K562 (cell line): ENCODE data around the gene TPCN1. TPM values are rescaled to one million over a fixed set of nuclear protein-coding genes. Genes with fewer than 3 reads are reported as not detected.
A peak's percentile ranks its signal among the peaks of the same experiment; 100 is the strongest.

Experiments
- ATAC-seq: fragments of 200-7000 bp; cut with Tn5 transposase; 3 replicates; pipeline ENCODE4 v1.9.1; 2020; ENCODE audit warnings: moderate library complexity
- BruUV-seq: library from RNA; stranded (reverse); fragments of 400-500 nt; replicated peaks from 2 replicates; lab custom pipeline; 2021; lab: Mats Ljungman, UMichigan
- CTCF ChIA-PET: fragments of 300-600 bp; formaldehyde crosslinking; extraction: SDS; loops from one replicate; lab custom pipeline; 2021; ENCODE audit warnings: low intra/inter-chr PET ratio; lab: Yijun Ruan, JAX
- POLR2A ChIA-PET: fragments of 300-600, 350-650 bp; sonication (Branson Sonifier 250); formaldehyde crosslinking; extraction: SDS; loops from one replicate; lab custom pipeline; 2021; ENCODE audit warnings: antibody characterized with exemption, inconsistent platforms; lab: Yijun Ruan, JAX
- DNase-seq, 4 experiments: peaks; one replicate each; pipeline versions ENCODE4 v3.0.0 to v3.0.0-alpha.2; 2011 to 2018; ENCODE audit warnings: low spot score in 3 of 4, mixed read lengths in 3 of 4; ENCODE audit errors: extremely low read depth in 1 of 4
- FAIRE-seq: peaks from 2 replicates; lab custom pipeline; 2011; peaks lifted over from hg19 to GRCh38; lab: Jason Lieb, UNC
- H2AFZ ChIP-seq: 2 replicates; pipeline ENCODE4 v1.6.0; 2011; ENCODE audit warnings: low read depth, low read length, control low read depth, inconsistent platforms
- H3K27ac ChIP-seq: fragments of 200-600 bp; 3 replicates; pipeline ENCODE4 v1.8.0; 2011; ENCODE audit warnings: low read depth, mild to moderate bottlenecking, control low read depth, inconsistent platforms, low read length, moderate library complexity, mixed read lengths; ENCODE audit errors: extremely low read depth
- H3K27me3 ChIP-seq, 2 experiments: fragments of 300-600 bp in 1 of 2; 2 replicates in 1 of 2; 3 replicates in 1 of 2; pipeline versions ENCODE4 v1.6.0 to v1.8.0; 2011; ENCODE audit warnings: inconsistent platforms in 2 of 2, low read length in 2 of 2, mild to moderate bottlenecking in 1 of 2, mixed read lengths in 1 of 2, moderate library complexity in 1 of 2; ENCODE audit not compliant: control insufficient read depth in 2 of 2, insufficient read depth in 2 of 2
- H3K36me3 ChIP-seq: fragments of 300-600 bp; 3 replicates; pipeline ENCODE4 v1.8.0; 2011; ENCODE audit warnings: mild to moderate bottlenecking, low read length, inconsistent platforms; ENCODE audit not compliant: control insufficient read depth, insufficient read depth
- H3K4me1 ChIP-seq, 2 experiments: fragments of 200-600 bp in 1 of 2; replicated peaks in 1 of 2; 2 replicates in 1 of 2; 3 replicates in 1 of 2; pipeline versions ENCODE4 v1.5.1 to v1.8.0; 2011; ENCODE audit warnings: inconsistent platforms in 2 of 2, low read length in 2 of 2, mild to moderate bottlenecking in 1 of 2, mixed read lengths in 1 of 2, moderate library complexity in 1 of 2; ENCODE audit not compliant: control insufficient read depth in 2 of 2, insufficient read depth in 2 of 2
- H3K4me2 ChIP-seq: 2 replicates; pipeline ENCODE4 v1.6.1; 2011; ENCODE audit warnings: low read length, control low read depth, inconsistent platforms, mixed read lengths; ENCODE audit not compliant: insufficient read depth
- H3K4me3 ChIP-seq: fragments of 200-600 bp; sonication (generic), shearing (Covaris generic); 2 replicates; pipeline ENCODE4 v1.5.1; 2016; ENCODE audit warnings: control low read depth, inconsistent platforms
- H3K79me2 ChIP-seq: fragments of 200-600 bp; 3 replicates; pipeline ENCODE4 v1.8.0; 2011; ENCODE audit warnings: low read length, inconsistent platforms; ENCODE audit not compliant: control insufficient read depth, insufficient read depth
- H3K9ac ChIP-seq, 2 experiments: 2 replicates each; pipeline versions ENCODE4 v1.6.0 to v1.6.1; 2011; ENCODE audit warnings: low read depth in 2 of 2, low read length in 2 of 2, control low read depth in 1 of 2, inconsistent platforms in 1 of 2, mild to moderate bottlenecking in 1 of 2, mixed read lengths in 1 of 2; ENCODE audit not compliant: insufficient read depth in 1 of 2
- H3K9me1 ChIP-seq: one replicate; pipeline ENCODE4 v1.6.0; 2011; ENCODE audit warnings: inconsistent platforms, mild to moderate bottlenecking, low read length, moderate library complexity; ENCODE audit not compliant: control insufficient read depth, insufficient read depth
- H3K9me3 ChIP-seq: replicated peaks from 2 replicates; pipeline ENCODE4 v1.5.1; 2011; ENCODE audit warnings: low read depth, low read length, inconsistent platforms; ENCODE audit not compliant: control insufficient read depth, insufficient read depth
- H4K20me1 ChIP-seq: replicated peaks from 2 replicates; pipeline ENCODE4 v1.6.1; 2011; ENCODE audit warnings: low read length, inconsistent platforms, mixed read lengths; ENCODE audit not compliant: control insufficient read depth, insufficient read depth
- ATF1 ChIP-seq, 2 experiments: fragments of 450-650 bp in 1 of 2; IDR thresholded peaks; 2 replicates each; pipeline ENCODE4 v1.6.1; 2016; ENCODE audit warnings: missing compliant biosample characterization in 1 of 2, missing genetic modification characterization in 1 of 2
- BRF1 ChIP-seq: IDR thresholded peaks from 3 replicates; pipeline ENCODE4 v1.6.1; 2011; ENCODE audit warnings: borderline replicate concordance, mild to moderate bottlenecking; ENCODE audit not compliant: insufficient read length; ENCODE audit errors: extremely low read depth
- GABPB1 ChIP-seq: sonication (generic); formaldehyde crosslinking; IDR thresholded peaks from 2 replicates; pipeline ENCODE4 v1.8.0; 2022; ENCODE audit warnings: mild to moderate bottlenecking, missing genetic modification reagents
- KAT8 ChIP-seq: fragments of 450-650 bp; IDR thresholded peaks from 2 replicates; pipeline ENCODE4 v1.6.1; 2016; ENCODE audit warnings: low read depth, mild to moderate bottlenecking
- MAFG ChIP-seq: fragments of 450-650 bp; conservative IDR thresholded peaks from 2 replicates; pipeline ENCODE4 v1.6.1; 2016; ENCODE audit warnings: missing genetic modification characterization, missing compliant biosample characterization
- MAZ ChIP-seq, 2 experiments: fragments of 450-650 bp in 1 of 2; sonication (generic) in 1 of 2; formaldehyde crosslinking; IDR thresholded peaks in 1 of 2; conservative IDR thresholded peaks in 1 of 2; 2 replicates each; pipeline versions ENCODE4 v1.4.0 to v1.5.0; 2020; ENCODE audit warnings: mild to moderate bottlenecking in 1 of 2, missing genetic modification reagents in 1 of 2
- RAD51 ChIP-seq: fragments of 450-650 bp; IDR thresholded peaks from 2 replicates; pipeline ENCODE4 v1.7.1; 2016; ENCODE audit warnings: low read depth, mild to moderate bottlenecking, borderline replicate concordance
- TFAP4 ChIP-seq: sonication (generic); formaldehyde crosslinking; IDR thresholded peaks from 2 replicates; pipeline ENCODE4 v1.8.0; 2022; ENCODE audit warnings: missing genetic modification reagents, mild to moderate bottlenecking, moderate library complexity, borderline replicate concordance
- ZNF586 ChIP-seq: fragments of 450-650 bp; formaldehyde crosslinking; conservative IDR thresholded peaks from 2 replicates; pipeline ENCODE4 v1.4.0; 2020; ENCODE audit warnings: mild to moderate bottlenecking, moderate library complexity
- WGBS: fragments of 100-300 bp; shearing (Covaris generic); methylation state at CpG from one replicate; pipeline ENCODE4 v1.1.6; 2016; ENCODE audit warnings: low coverage, mixed read lengths; ENCODE audit not compliant: insufficient coverage; ENCODE audit errors: missing lambda C conversion rate; 5-methylcytosine and 5-hydroxymethylcytosine counted together
- in situ Hi-C: fragments of 300-500 bp; cut with MboI; formaldehyde crosslinking; loops from 4 replicates; pipeline ENCODE4 v1.15.0; 2018; ENCODE audit warnings: inconsistent platforms, mixed read lengths
- intact Hi-C: fragments of 100-400 bp; cut with micrococcal nuclease; formaldehyde crosslinking; loops from 2 replicates; pipeline ENCODE4 v1.14.2; 2022
- polyA plus RNA-seq, 8 experiments: library from polyadenylated mRNA; depleted of rRNA in 4 of 8; stranded (reverse) in 5 of 8; unstranded in 3 of 8; fragments of >200 nt; fragmentation: Nextera tagmentation in 2 of 8; fragmentation: Illumina TruSeq in 1 of 8; extraction: Ambion mirVana in 2 of 8; extraction: Trizol in 1 of 8; gene quantifications; 2 replicates each; pipeline versions ENCODE4 v1.2.1 to v1.2.3, GENCODE V29; 2011 to 2014; ENCODE audit warnings: inconsistent platforms in 1 of 8, missing spikeins in 1 of 8
- total RNA-seq, 7 experiments: library from RNA; depleted of rRNA in 6 of 7; stranded (reverse); fragments of >200 nt in 6 of 7; fragmentation: Illumina TruSeq in 2 of 7; extraction: Trizol in 2 of 7; gene quantifications; 2 replicates each; pipeline versions ENCODE4 v1.2.1 to v1.2.3, GENCODE V29; 2011 to 2021; ENCODE audit warnings: low replicate concordance in 1 of 7
- TF ChIP-seq, protein P1 (sequence below): fragments of 450-650 bp; IDR thresholded peaks from 2 replicates; pipeline ENCODE4 v1.6.1; 2016; ENCODE audit warnings: low read depth
- TF ChIP-seq, protein P2 (sequence below): IDR thresholded peaks from 2 replicates; pipeline ENCODE4 v1.6.1; 2011; ENCODE audit not compliant: insufficient read length; ENCODE audit errors: extremely low read depth

Gene TPCN1
- total and polyA plus RNA-seq, 9 of the 15 experiments (the other 6 are each of a cell fraction or from before 2014, with no cell fraction given), result 0.80 to 23.8 (median 7.4) TPM

GRCh38 chr12:113299619-113300237, 78.5 kb downstream of the TPCN1 start:
- peak; percentile 96 for FAIRE-seq
- Histone ChIP-seq H3K9me3 (no peaks in the 10 kb centered on the region), H3K9me1 (no peaks in the 10 kb centered on the region), H3K4me3 (no peak overlapping the region), H3K79me2 (no peaks in the 10 kb centered on the region), H3K4me1 (peaks cover 30% of the 10 kb centered on the region in 2 experiments; a peak in 4 of 5 replicates), H3K27ac (peak overlapping the region; percentile 58; the same call in 2 of the 3 replicates), H3K36me3 (peaks cover 27% of the 10 kb centered on the region; the same call in 2 of the 3 replicates), H4K20me1 (no peaks in the 10 kb centered on the region), H2AFZ (peak overlapping the region; percentile 77), H3K27me3 (no peaks in the 10 kb centered on the region), H3K4me2 (peak overlapping the region; percentile 68), H3K9ac (peak overlapping the region in 1 of 2 experiments; percentile 77; a peak in 3 of 4 replicates)
- BruUV-seq, result no TSS peak
- CTCF ChIA-PET, result no interaction called here
- ATAC-seq, result peak; percentile 88
- in situ Hi-C loops (no loop called here), intact Hi-C loops (no loop called here)
- POLR2A ChIA-PET, result no interaction called here
- DNase-seq, result peak; percentile 73 to 89 (median 84)
- WGBS, result 21% methylated on average over 14 of the region's 14 CpGs
- TF ChIP-seq MAZ (CRISPR knock-in tag; conservative IDR thresholded peaks at IDR 0.05 in 1 of 2, IDR thresholded peaks at IDR 0.05 in 1 of 2) (peak; percentile 41 to 77; a peak in 2 of 4 replicates), ZNF586 (no peak), ATF1 (CRISPR knock-in tag; IDR thresholded peaks at IDR 0.05) (no peak), ATF1 (tag; IDR thresholded peaks at IDR 0.05) (peak; percentile 41), MAFG (tag) (peak; percentile 67), BRF1 (no peak), KAT8 (no peak), TFAP4 (CRISPR knock-in tag) (peak; percentile 92), GABPB1 (0 out of 2 replicates have a peak, but pooled peaks have one; percentile 50), RAD51 (peak; percentile 50; the same call in 1 of the 2 replicates)
- TF ChIP-seq, protein P1, sequence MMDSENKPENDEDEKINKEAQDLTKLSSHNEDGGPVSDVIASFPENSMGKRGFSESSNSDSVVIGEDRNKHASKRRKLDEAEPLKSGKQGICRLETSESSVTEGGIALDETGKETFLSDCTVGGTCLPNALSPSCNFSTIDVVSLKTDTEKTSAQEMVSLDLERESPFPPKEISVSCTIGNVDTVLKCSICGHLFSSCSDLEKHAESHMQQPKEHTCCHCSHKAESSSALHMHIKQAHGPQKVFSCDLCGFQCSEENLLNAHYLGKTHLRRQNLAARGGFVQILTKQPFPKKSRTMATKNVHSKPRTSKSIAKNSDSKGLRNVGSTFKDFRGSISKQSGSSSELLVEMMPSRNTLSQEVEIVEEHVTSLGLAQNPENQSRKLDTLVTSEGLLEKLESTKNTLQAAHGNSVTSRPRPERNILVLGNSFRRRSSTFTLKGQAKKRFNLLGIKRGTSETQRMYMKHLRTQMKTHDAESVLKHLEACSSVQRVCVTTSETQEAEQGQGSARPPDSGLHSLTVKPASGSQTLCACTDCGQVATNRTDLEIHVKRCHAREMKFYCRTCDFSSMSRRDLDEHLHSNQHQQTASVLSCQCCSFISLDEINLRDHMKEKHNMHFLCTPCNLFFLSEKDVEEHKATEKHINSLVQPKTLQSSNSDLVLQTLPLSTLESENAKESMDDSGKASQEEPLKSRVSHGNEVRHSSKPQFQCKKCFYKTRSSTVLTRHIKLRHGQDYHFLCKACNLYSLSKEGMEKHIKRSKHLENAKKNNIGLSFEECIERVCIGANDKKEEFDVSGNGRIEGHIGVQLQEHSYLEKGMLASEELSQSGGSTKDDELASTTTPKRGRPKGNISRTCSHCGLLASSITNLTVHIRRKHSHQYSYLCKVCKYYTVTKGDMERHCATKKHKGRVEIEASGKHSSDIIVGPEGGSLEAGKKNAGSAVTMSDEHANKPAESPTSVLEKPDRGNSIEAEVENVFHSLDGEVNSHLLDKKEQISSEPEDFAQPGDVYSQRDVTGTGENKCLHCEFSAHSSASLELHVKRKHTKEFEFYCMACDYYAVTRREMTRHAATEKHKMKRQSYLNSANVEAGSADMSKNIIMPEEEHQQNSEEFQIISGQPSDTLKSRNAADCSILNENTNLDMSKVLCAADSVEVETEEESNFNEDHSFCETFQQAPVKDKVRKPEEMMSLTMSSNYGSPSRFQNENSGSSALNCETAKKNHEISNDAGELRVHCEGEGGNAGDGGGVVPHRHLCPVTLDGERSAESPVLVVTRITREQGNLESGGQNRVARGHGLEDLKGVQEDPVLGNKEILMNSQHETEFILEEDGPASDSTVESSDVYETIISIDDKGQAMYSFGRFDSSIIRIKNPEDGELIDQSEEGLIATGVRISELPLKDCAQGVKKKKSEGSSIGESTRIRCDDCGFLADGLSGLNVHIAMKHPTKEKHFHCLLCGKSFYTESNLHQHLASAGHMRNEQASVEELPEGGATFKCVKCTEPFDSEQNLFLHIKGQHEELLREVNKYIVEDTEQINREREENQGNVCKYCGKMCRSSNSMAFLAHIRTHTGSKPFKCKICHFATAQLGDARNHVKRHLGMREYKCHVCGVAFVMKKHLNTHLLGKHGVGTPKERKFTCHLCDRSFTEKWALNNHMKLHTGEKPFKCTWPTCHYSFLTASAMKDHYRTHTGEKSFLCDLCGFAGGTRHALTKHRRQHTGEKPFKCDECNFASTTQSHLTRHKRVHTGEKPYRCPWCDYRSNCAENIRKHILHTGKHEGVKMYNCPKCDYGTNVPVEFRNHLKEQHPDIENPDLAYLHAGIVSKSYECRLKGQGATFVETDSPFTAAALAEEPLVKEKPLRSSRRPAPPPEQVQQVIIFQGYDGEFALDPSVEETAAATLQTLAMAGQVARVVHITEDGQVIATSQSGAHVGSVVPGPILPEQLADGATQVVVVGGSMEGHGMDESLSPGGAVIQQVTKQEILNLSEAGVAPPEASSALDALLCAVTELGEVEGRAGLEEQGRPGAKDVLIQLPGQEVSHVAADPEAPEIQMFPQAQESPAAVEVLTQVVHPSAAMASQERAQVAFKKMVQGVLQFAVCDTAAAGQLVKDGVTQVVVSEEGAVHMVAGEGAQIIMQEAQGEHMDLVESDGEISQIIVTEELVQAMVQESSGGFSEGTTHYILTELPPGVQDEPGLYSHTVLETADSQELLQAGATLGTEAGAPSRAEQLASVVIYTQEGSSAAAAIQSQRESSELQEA, result no peak
- TF ChIP-seq, protein P2, sequence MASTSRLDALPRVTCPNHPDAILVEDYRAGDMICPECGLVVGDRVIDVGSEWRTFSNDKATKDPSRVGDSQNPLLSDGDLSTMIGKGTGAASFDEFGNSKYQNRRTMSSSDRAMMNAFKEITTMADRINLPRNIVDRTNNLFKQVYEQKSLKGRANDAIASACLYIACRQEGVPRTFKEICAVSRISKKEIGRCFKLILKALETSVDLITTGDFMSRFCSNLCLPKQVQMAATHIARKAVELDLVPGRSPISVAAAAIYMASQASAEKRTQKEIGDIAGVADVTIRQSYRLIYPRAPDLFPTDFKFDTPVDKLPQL, result no peak
